Measurements from ENCODE around the gene MSX1. TPM values are rescaled to one million over a fixed set of nuclear protein-coding genes. Genes with fewer than 3 reads are reported as not detected.
A peak's percentile ranks its signal among the peaks of the same experiment; 100 is the strongest.

The MSX1 gene
- total and polyA plus RNA-seq, 2 of the 13 experiments (the other 11 are each of a cell fraction or from before 2014, with no cell fraction given) = 12.1 to 14.9 TPM

DNA sequence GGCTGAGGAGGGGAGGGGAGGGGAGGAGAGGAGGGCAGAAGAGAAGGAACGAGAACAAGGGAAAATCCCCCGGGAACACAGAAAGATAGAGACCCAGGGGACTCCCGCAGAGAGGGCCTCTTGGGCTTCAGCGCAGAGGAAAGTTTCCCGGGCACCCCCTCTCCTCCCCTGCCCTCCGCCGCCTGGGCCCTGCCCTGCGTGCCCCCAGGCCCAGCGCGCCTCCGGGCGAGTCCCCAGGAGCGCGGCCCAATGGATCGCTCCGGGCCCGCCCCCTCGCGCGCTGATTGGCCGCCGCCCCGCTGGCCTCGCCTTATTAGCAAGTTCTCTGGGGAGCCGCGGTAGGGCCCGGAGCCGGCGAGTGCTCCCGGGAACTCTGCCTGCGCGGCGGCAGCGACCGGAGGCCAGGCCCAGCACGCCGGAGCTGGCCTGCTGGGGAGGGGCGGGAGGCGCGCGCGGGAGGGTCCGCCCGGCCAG lies at the start of gene MSX1 (continued):
- TF ChIP-seq, protein P1, sequence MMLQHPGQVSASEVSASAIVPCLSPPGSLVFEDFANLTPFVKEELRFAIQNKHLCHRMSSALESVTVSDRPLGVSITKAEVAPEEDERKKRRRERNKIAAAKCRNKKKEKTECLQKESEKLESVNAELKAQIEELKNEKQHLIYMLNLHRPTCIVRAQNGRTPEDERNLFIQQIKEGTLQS (CRISPR knock-in tag; IDR thresholded peaks at IDR 0.05) = no peak
- TF ChIP-seq TOPORS (CRISPR knock-in tag; IDR thresholded peaks at IDR 0.05) = no peak
- TF ChIP-seq, protein P2, sequence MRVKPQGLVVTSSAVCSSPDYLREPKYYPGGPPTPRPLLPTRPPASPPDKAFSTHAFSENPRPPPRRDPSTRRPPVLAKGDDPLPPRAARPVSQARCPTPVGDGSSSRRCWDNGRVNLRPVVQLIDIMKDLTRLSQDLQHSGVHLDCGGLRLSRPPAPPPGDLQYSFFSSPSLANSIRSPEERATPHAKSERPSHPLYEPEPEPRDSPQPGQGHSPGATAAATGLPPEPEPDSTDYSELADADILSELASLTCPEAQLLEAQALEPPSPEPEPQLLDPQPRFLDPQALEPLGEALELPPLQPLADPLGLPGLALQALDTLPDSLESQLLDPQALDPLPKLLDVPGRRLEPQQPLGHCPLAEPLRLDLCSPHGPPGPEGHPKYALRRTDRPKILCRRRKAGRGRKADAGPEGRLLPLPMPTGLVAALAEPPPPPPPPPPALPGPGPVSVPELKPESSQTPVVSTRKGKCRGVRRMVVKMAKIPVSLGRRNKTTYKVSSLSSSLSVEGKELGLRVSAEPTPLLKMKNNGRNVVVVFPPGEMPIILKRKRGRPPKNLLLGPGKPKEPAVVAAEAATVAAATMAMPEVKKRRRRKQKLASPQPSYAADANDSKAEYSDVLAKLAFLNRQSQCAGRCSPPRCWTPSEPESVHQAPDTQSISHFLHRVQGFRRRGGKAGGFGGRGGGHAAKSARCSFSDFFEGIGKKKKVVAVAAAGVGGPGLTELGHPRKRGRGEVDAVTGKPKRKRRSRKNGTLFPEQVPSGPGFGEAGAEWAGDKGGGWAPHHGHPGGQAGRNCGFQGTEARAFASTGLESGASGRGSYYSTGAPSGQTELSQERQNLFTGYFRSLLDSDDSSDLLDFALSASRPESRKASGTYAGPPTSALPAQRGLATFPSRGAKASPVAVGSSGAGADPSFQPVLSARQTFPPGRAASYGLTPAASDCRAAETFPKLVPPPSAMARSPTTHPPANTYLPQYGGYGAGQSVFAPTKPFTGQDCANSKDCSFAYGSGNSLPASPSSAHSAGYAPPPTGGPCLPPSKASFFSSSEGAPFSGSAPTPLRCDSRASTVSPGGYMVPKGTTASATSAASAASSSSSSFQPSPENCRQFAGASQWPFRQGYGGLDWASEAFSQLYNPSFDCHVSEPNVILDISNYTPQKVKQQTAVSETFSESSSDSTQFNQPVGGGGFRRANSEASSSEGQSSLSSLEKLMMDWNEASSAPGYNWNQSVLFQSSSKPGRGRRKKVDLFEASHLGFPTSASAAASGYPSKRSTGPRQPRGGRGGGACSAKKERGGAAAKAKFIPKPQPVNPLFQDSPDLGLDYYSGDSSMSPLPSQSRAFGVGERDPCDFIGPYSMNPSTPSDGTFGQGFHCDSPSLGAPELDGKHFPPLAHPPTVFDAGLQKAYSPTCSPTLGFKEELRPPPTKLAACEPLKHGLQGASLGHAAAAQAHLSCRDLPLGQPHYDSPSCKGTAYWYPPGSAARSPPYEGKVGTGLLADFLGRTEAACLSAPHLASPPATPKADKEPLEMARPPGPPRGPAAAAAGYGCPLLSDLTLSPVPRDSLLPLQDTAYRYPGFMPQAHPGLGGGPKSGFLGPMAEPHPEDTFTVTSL (CRISPR knock-in tag; IDR thresholded peaks at IDR 0.05; ENCODE audit: borderline replicate concordance) = no peak
- TF ChIP-seq EHMT2 (IDR thresholded peaks at IDR 0.05; ENCODE audit: borderline replicate concordance, low read depth, low read length) = no peak
- TF ChIP-seq ZNF672 (CRISPR knock-in tag; IDR thresholded peaks at IDR 0.05) = no peak
- TF ChIP-seq ZSCAN12 (CRISPR knock-in tag; IDR thresholded peaks at IDR 0.05) = peak; percentile 50; the same call in 1 of the 2 replicates
- TF ChIP-seq, protein P3, sequence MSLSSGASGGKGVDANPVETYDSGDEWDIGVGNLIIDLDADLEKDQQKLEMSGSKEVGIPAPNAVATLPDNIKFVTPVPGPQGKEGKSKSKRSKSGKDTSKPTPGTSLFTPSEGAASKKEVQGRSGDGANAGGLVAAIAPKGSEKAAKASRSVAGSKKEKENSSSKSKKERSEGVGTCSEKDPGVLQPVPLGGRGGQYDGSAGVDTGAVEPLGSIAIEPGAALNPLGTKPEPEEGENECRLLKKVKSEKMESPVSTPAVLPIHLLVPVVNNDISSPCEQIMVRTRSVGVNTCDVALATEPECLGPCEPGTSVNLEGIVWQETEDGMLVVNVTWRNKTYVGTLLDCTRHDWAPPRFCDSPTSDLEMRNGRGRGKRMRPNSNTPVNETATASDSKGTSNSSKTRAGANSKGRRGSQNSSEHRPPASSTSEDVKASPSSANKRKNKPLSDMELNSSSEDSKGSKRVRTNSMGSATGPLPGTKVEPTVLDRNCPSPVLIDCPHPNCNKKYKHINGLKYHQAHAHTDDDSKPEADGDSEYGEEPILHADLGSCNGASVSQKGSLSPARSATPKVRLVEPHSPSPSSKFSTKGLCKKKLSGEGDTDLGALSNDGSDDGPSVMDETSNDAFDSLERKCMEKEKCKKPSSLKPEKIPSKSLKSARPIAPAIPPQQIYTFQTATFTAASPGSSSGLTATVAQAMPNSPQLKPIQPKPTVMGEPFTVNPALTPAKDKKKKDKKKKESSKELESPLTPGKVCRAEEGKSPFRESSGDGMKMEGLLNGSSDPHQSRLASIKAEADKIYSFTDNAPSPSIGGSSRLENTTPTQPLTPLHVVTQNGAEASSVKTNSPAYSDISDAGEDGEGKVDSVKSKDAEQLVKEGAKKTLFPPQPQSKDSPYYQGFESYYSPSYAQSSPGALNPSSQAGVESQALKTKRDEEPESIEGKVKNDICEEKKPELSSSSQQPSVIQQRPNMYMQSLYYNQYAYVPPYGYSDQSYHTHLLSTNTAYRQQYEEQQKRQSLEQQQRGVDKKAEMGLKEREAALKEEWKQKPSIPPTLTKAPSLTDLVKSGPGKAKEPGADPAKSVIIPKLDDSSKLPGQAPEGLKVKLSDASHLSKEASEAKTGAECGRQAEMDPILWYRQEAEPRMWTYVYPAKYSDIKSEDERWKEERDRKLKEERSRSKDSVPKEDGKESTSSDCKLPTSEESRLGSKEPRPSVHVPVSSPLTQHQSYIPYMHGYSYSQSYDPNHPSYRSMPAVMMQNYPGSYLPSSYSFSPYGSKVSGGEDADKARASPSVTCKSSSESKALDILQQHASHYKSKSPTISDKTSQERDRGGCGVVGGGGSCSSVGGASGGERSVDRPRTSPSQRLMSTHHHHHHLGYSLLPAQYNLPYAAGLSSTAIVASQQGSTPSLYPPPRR (CRISPR knock-in tag; IDR thresholded peaks at IDR 0.05; ENCODE audit: borderline replicate concordance) = no peak
- TF ChIP-seq, protein P4, sequence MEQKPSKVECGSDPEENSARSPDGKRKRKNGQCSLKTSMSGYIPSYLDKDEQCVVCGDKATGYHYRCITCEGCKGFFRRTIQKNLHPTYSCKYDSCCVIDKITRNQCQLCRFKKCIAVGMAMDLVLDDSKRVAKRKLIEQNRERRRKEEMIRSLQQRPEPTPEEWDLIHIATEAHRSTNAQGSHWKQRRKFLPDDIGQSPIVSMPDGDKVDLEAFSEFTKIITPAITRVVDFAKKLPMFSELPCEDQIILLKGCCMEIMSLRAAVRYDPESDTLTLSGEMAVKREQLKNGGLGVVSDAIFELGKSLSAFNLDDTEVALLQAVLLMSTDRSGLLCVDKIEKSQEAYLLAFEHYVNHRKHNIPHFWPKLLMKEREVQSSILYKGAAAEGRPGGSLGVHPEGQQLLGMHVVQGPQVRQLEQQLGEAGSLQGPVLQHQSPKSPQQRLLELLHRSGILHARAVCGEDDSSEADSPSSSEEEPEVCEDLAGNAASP (CRISPR knock-in tag; IDR thresholded peaks at IDR 0.05; ENCODE audit: borderline replicate concordance) = no peak
- TF ChIP-seq, protein P5, sequence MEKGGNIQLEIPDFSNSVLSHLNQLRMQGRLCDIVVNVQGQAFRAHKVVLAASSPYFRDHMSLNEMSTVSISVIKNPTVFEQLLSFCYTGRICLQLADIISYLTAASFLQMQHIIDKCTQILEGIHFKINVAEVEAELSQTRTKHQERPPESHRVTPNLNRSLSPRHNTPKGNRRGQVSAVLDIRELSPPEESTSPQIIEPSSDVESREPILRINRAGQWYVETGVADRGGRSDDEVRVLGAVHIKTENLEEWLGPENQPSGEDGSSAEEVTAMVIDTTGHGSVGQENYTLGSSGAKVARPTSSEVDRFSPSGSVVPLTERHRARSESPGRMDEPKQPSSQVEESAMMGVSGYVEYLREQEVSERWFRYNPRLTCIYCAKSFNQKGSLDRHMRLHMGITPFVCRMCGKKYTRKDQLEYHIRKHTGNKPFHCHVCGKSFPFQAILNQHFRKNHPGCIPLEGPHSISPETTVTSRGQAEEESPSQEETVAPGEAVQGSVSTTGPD (CRISPR knock-in tag; IDR thresholded peaks at IDR 0.05) = no peak
- TF ChIP-seq CHD4 (IDR thresholded peaks at IDR 0.05; ENCODE audit: borderline replicate concordance, low read length) = no peak
- no peak for TF ChIP-seq ZBTB21 (CRISPR knock-in tag; IDR thresholded peaks at IDR 0.05)
- no peak for TF ChIP-seq ZNF761 (CRISPR knock-in tag; conservative IDR thresholded peaks at IDR 0.05)
- no peak for TF ChIP-seq ZNF510 (CRISPR knock-in tag; IDR thresholded peaks at IDR 0.05; ENCODE audit: low read depth)
- TF ChIP-seq MZF1 (CRISPR knock-in tag; IDR thresholded peaks at IDR 0.05; ENCODE audit: borderline replicate concordance) = no peak
- TF ChIP-seq ZSCAN30 (CRISPR knock-in tag; IDR thresholded peaks at IDR 0.05) = no peak
- TF ChIP-seq KDM2A (CRISPR knock-in tag; IDR thresholded peaks at IDR 0.05; ENCODE audit: borderline replicate concordance, low read depth) = peak; percentile 50; the same call in 1 of the 2 replicates
